GM12875 (cell line): Measurements from ENCODE around the gene CTSL.

Experiments
- H3K4me3 ChIP-seq: one replicate; pipeline ENCODE4 v1.5.1; 2011; ENCODE audit warnings: low read depth, low read length, control low read depth
- TF ChIP-seq, protein P1 (sequence below): IDR thresholded peaks from 2 replicates; pipeline ENCODE4 v1.5.1; 2011; ENCODE audit warnings: low read depth, mild to moderate bottlenecking, control low read depth, inconsistent platforms, low read length, moderate library complexity, borderline replicate concordance; ENCODE audit not compliant: insufficient read depth

The CTSL gene

GRCh38 chr9:87714819-87715218 is 11.1 kb upstream of the CTSL start:
- TF ChIP-seq, protein P1, sequence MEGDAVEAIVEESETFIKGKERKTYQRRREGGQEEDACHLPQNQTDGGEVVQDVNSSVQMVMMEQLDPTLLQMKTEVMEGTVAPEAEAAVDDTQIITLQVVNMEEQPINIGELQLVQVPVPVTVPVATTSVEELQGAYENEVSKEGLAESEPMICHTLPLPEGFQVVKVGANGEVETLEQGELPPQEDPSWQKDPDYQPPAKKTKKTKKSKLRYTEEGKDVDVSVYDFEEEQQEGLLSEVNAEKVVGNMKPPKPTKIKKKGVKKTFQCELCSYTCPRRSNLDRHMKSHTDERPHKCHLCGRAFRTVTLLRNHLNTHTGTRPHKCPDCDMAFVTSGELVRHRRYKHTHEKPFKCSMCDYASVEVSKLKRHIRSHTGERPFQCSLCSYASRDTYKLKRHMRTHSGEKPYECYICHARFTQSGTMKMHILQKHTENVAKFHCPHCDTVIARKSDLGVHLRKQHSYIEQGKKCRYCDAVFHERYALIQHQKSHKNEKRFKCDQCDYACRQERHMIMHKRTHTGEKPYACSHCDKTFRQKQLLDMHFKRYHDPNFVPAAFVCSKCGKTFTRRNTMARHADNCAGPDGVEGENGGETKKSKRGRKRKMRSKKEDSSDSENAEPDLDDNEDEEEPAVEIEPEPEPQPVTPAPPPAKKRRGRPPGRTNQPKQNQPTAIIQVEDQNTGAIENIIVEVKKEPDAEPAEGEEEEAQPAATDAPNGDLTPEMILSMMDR = no peak
- no peak overlapping the region for H3K4me3 ChIP-seq

- TF ChIP-seq, protein P1 = no peak
- no peak overlapping the region for H3K4me3 ChIP-seq
These were observed 9.8 kb upstream of the CTSL start for GRCh38 chr9:87716141-87716540.

DNA sequence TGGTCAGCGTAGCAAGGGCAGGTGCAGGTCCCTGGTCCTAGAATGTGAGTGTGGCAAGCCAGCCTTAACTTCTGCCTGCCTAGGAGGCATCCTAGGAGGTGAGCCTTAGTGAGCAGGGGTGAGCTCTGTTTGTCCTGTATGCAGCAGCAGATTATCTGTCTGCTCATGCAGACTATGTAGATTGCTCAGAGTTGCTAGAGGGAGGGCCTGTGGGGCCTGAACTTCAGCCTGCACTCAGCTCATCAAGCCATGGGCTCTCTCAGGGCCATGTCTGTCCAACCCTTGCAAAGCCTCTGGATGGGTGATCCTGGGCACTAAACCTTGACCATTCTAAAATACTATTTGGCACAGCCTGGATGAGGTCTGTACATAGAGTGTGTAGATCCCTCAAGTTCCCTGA is 8.5 kb upstream of the CTSL start:
- TF ChIP-seq, protein P1 = no peak
- H3K4me3 ChIP-seq = no peak overlapping the region

GRCh38 chr9:87718231-87718630 is 7.7 kb upstream of the CTSL start:
- TF ChIP-seq, protein P1 = no peak
- no peak overlapping the region for H3K4me3 ChIP-seq

DNA sequence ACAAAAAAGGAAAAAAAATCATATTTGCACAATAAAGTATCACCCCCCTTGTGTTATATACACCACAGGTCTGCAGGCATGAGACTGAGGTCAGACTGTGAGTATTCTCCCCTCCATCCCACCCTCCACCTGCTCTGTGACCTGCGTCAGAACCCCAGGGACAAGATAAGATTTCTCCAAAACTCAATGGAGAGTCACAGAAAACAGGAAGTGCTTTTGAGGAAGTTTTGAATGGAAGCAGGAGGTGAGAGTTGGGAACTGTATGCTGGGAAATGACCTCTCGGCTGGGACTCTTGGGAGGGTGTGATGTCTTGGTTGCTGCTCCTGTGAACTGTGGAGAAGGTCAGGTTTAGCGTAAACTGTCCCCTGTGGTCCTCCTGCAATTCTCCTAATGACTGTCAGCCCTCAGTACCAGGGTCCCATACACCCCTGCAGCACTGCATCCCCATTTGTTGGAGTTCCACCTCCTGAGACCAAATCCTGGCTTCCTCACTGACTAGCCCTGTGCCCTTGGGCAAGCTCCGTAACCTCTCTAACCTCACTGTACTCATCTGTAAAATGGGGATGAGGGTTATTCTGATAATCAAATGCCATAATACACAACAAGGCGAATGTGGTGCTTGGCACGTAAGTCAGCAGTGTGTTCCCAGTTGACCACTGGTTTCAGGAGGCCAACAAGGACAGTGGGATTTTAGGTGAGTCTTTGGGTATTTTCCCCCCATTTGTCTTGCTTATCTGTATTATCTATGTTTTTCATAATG is 6.9 kb upstream of the CTSL start:
- H3K4me3 ChIP-seq = no peak overlapping the region
- TF ChIP-seq, protein P1 = no peak

DNA sequence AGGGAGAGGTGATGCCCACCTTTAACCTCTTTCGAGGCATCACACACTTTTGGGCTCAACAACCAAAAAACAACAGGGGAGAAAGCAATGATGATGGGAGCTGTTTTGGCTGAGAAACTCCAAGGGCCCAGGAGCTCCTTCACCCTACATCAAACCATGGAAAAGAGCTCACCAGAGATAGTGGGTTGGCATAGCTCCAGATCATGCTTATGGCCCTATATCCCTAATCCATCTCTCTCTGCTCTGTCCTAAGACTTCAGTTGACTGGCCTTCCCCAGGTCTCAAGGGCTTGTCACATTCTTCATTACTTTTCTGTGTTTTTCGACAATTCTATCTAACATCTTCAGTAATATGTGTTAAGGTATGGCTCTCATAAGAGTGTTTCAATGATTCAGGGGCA is 5.7 kb upstream of the CTSL start:
- no peak overlapping the region for H3K4me3 ChIP-seq
- TF ChIP-seq, protein P1 = no peak

DNA sequence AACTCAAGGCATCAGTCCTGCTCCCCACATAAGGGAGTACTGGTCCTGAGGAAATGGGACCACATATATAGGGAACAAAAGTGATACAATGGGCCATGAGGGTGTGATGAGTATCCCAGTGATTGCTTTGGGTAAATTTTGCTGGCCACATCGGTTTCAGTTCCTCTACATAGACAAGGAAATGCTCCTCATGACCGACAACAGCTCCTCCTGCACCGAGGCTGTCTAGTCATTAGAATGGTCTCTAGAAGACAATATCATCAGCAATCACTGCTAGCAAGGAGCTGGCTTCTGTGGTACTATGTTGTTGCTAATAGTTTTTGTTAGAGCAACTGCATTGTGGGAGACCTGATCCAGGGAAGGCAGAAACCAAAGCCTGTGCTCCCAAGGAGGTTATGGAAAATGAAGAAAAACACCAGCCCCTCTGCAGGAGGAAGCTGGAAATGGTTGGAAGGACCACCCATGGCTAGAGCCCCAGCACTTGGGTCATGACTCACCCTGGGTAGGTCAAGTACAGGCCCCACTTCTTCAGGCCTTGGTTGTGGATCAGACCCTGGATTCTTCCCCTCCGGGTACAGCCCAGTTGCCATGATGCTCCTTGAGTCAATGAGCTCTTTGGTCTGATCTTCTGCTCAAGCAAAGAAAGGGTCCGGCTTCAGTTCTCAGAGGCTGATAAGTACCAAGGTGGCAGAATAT is 3.4 kb upstream of the CTSL start:
- TF ChIP-seq, protein P1 = no peak

More for the DNA sequence above, 3.4 kb upstream of the CTSL start:
- no peak overlapping the region for H3K4me3 ChIP-seq
